ENCODE data around the gene NRN1.
"Not testable (repeated sequence)": the region's sequence is repeated elsewhere in the genome, so short reads cannot be mapped to it uniquely, and the experiment has no call there.

The NRN1 gene

GRCh38 chr6:5981126-5982026, 25.3 kb downstream of the NRN1 start:
- no peak for DNase-seq (ENCODE audit: low read depth)

- DNase-seq (ENCODE audit: low read depth): no peak
Measured at GRCh38 chr6:5979650-5980420, 26.9 kb downstream of the NRN1 start.

- no peak for DNase-seq (ENCODE audit: low read depth)
Measured at GRCh38 chr6:5976811-5977210, 29.9 kb downstream of the NRN1 start.

- no peak for DNase-seq (ENCODE audit: low read depth)
Measured at GRCh38 chr6:5968817-5969734, 37.6 kb downstream of the NRN1 start.

- DNase-seq (ENCODE audit: low read depth): not testable (repeated sequence)
Measured at GRCh38 chr6:5968036-5968435, 38.7 kb downstream of the NRN1 start.

GRCh38 chr6:5967594-5967993, 39.1 kb downstream of the NRN1 start:
- DNase-seq (ENCODE audit: low read depth): peak; percentile 11

DNA sequence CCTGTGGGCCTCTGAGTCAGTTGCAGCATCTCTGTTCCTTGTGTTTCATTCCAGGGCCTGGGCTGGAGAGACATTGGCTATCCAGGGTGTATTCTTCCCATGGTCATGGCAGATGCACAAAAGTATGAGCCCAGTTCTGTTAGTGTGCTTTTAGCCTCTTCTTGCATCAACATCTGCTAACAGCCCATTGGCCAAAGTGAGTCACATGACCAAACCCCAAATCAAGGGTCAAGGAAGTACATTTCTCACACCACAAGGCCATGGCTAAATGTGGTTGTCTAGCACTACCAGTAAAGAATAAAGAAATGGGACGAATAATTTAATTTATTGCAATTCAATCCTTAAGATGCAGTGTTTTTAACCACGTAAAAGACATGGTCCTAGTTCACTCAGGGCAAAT, 43.9 kb downstream of the NRN1 start:
- DNase-seq (ENCODE audit: low read depth): no peak

- DNase-seq (ENCODE audit: low read depth): no peak
Measured at GRCh38 chr6:5961836-5962235, 44.9 kb downstream of the NRN1 start.

DNA sequence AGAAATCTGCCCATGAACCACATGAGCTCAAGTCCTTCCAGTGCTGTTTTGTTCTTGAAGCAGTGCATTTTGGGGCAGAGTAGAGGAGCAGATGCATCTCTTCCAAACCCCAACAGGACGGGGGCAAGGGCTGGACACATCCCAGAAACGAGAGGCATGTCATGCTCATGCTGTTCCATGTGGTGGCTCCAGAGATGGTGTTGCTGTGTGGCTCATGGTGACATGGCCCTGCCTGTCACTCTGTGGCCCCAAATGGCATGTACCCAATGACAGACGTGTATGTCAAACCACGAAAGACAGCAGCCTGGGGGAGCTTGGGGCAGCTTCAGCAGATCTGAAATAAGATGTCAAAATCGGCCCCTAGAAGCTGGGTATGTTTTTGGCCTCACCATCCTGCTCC, 46.3 kb downstream of the NRN1 start:
- DNase-seq (ENCODE audit: low read depth): no peak

DNA sequence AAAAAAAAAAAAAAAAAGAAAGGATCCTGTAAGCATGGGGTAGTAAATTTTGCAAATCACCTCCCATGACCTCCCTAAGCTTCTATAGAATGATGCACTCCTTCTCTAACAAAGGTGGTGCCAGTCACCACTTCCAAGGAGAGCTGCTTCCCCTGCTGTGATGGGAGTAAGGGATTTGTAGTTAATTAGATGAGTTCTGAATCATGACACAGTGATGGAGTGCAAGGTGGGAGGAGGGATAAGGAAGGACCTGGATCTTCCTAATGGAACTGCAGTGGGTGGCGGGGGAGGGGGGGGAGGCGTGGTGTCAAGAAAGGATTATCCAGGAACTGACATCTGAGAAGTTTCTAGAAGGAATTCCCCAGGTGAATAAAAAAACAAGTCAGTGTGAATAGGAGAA, 47.8 kb downstream of the NRN1 start:
- DNase-seq (ENCODE audit: low read depth): no peak

DNA sequence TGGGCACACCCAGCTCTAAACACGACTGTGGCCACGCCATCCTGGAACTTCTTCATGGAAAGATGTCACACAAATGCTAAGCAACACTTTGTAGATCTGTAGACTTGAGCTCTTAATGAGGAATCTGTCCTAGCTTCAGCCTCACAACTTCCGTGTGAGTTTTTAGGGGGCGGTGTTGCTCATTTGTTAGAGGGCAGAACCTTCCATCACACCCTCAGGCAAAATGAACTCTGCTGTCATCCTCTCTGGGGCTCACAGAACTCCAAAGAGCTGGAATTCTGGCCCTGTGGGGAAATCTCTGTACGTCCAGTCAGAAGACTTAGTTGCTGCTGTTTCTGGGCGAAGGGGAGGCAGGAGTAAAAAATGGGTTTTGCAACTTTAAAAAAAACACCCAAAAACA, 49.8 kb downstream of the NRN1 start:
- DNase-seq (ENCODE audit: low read depth): no peak

DNA sequence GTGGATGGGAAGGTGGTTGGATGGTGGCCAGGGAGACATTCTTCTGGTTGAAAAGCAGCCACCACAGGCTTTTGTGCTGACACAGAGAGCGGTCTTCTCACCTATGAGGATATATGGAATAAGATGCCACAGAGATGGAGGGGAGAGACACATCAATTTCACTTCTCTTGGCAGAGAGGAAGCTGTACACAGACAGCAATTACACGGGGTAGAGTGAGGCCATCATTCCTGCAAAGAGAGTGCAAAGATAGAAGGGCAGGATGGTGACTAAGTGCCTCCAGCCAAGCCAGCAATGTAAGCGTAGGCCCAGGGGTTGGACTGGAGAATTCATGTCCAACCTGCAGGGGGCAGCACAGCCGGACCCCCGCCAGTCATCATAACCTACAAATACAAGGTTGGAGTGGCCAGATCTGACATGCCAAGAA, 56.4 kb downstream of the NRN1 start:
- DNase-seq (ENCODE audit: low read depth): peak; percentile 15

All from stimulated activated CD8-positive, alpha-beta memory T cell treated with anti-CD3 and anti-CD28 coated beads, Interleukin-4, amount 100 ng/mL, for 24 hours (primary cell).